ENCODE results near the gene HSPB2.

GRCh38 chr11:111946499-111946898 lies 34.0 kb downstream of the HSPB2 start:
- TF ChIP-seq POLR2AphosphoS5 (IDR thresholded peaks at IDR 0.05; ENCODE audit: borderline replicate concordance, low read depth, low read length) (no peak), EZH2 (IDR thresholded peaks at IDR 0.05) (no peak)

All from SK-N-MC (cell line).